GM21576 (cell line): ENCODE results near the gene KLHDC9.
A peak's percentile ranks its signal among the peaks of the same experiment; 100 is the strongest.

Source experiments
- ATAC-seq: cut with Tn5 transposase; IDR thresholded peaks from one replicate; pipeline ENCODE4 v1.9.1; 2021; ENCODE audit warnings: mild to moderate bottlenecking, moderate library complexity; ENCODE audit not compliant: unreplicated experiment

The KLHDC9 gene

DNA sequence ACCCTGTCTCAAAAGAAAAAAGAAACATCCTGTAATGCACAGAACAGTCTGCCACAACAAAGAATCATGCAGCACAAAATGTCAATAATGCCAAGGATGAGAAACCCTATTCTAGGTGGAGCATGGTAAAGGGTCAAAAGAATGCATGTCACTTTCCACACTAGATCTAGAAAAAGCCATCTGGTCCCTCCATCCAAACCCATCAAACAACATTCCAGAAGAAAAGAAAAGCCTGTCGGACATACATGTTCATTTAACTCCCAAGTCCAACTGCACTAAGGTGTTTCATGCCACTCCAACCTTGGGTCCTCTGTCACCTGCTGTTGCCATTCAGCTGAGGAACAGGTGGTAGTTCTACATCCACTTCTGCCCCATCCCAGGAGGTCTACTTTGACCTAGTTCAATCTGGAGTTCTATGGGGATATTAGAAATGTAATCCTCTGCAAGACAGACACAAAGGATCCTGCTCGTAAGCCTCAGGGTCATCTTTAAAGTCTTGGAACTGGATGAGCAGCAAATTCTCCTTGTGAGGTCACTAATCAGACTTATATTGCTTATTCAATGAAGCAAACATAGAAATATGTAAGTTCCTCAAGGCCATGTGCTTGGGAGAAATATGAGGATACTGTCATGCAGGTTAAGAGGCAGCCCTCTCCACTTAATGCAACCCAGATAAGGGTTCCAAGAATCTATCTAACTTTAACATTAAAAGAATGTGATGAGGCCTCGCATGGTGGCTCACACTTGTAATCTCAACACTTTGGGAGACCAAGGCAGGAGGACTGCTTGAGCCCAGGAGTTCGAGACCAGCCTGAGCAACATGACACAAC lies 30.6 kb downstream of the KLHDC9 start:
- no peak for ATAC-seq

DNA sequence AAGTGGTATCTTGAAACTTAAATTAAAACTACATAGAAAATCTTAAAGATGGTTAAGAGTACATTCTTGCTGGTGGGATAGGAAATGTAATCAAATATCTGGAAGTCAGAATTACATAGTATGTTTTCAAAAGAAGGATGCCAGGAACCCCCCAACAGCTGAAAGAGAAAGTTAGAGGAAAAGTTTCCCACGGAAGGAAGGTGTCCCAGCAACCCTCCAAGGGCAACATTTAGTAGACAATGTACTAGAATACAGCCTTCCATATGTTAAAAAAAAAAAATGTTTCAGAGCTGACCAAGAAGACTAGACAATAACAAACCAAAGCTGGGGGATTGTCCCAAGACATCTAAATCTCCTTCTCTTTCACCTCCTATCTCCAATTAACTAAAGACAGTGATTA lies 32.1 kb downstream of the KLHDC9 start:
- no peak for ATAC-seq

DNA sequence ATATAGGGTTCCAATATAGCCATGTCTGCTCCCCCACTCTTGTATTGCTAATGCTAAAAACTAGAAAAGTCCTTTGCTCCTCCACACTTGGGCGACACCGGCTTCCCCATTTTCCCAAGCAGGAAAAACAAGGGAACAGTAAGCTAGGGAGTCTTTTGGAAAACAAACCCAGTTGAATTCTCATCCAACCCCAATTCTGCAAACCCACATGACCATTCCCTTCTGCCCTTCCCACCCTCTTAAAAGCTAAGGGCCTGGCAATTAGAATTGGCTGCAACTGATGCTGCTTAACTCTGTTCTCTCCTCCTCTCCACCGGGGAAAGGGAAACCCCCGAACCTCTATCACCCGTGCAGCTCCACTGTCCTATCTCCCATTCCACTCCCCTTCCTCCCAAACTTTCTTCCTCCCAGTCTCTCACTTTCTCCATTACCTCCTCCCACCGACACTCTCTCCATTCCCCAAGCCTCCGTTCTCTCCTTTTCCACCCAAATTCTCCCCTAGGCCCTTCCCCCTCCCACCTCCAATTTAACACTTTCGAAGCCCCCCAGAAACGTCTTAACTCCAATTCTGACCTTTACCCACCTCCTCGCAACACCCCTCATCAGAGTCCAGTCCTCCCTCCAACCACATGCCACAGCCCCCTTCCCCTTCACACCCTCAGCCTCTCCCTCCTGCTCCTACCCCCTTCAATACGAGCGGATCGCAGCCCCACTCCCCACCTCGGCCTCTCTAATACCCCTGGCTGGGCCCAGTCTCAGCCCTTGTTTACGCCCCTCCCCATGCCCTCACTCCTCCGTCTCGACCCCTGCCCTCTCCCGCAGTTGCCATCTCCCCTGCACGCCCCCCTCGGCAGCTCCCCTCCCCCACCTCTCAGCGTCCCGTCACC lies 33.6 kb downstream of the KLHDC9 start:
- ATAC-seq = no peak

- peak; percentile 91 for ATAC-seq
Observed at GRCh38 chr1:161132410-161133219, 34.5 kb downstream of the KLHDC9 start, which contains the start of gene DEDD. TSS of gene DEDD (minus strand) at chr1:161132667. CDS start at chr1:161124462, 8,205 bp downstream.

- peak; percentile 3 for ATAC-seq
Observed at GRCh38 chr1:161133220-161133740, 35.1 kb downstream of the KLHDC9 start.

DNA sequence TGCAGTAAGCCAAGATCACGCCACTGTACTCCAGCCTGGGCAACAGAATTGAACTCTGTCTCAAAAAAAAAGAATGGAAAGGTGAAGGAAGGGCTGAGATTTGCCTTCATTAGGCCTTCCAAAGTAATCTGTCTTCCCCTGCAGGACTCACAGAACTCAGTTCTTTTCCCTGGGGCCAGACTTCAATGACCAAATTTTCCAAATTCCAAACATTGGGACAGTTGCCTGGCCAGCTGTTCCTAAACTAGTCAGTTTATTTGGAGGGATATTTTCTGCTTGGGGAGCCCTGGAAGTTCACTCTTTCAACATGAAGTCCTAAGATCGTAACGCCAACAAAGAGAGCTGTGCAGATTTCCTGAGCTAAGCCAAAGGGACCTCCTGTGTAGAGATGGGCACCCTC lies 39.7 kb downstream of the KLHDC9 start:
- no peak for ATAC-seq

DNA sequence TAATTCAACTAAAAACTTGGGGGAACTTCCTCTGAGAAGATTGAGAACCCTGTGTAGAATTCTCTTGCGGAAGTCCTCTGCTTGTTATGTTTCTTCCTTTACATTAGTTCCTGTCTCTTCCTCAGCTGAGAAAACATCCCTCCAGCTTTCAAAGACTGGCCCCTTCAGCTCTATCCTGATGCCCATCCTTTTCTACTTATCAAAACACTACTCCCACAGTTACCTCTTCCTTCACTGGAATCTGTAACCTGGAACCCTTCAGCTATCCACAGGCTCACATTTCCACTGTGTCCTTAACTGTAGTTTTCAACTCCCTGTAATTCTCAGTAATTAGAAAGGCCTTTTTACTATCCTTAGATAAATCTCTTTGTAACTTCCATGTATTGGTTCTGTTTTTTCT lies 40.3 kb downstream of the KLHDC9 start:
- ATAC-seq = no peak

DNA sequence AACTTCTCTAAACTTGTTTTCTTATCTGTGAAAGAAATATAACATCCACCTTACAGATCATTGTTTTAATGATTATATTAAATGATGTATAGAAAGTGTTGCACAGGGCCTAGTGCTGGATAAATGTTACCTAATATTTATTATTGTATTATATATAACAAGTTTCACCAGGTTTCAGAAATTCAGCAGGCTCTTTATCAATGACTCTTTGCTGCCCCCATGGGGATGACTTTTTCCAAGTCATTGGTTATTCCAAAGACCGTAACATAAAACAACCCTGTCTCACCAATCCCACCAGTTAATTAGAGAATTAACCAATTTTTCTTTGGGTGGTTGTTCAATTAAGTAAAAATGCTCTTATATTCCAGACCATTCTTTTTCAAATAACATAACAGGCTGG lies 41.6 kb downstream of the KLHDC9 start:
- ATAC-seq = no peak

GRCh38 chr1:161140755-161141400 lies 42.7 kb downstream of the KLHDC9 start:
- ATAC-seq = no peak

- ATAC-seq = no peak
Observed at GRCh38 chr1:161145832-161146231, 47.7 kb downstream of the KLHDC9 start.
